Measurements from ENCODE around the gene TMC5.

GRCh38 chr16:19439483-19439882 is 21.8 kb downstream of the TMC5 start:
- no peak for TF ChIP-seq RFX5 (IDR thresholded peaks at IDR 0.05; ENCODE audit: low read depth, low read length)
- TF ChIP-seq USF2 (IDR thresholded peaks at IDR 0.05; ENCODE audit: low read depth, low read length), result no peak

Data from IMR-90 (cell line).